ENCODE data around the gene PKP3.
A peak's percentile ranks its signal among the peaks of the same experiment; 100 is the strongest.
"Not testable (repeated sequence)": the region's sequence is repeated elsewhere in the genome, so short reads cannot be mapped to it uniquely, and the experiment has no call there.

PKP3 gene

DNA sequence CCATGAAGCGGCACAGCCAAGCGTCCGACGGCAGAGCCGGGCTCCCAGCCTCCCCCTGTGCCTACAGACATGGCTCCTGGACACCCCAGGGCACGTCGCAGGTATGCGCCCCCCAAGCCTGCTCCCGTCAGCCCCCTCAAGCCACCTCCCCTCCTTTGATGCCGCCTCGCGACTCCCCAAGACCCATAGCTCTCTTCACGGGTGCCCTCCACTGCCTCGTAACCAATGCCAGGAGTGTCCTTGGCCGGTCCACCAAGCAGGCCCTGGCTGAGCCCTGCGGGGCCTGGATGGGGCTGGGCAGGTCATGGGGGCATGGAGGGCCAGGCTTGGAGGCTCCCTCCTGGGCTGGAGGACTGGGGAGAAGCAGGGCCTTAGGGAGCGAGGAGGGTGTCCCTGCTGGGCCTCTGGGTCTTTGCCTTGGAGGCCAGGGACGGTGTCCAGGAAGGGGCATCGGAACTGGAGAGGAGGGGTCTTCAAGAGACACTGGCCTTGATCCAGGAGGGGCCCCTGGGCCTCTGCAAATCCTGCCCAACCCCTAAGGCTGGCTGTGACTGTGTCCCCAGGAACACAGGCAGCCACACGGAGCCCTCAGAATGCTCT lies 38.6 kb downstream of the PKP3 start:
- no peak for DNase-seq

DNA sequence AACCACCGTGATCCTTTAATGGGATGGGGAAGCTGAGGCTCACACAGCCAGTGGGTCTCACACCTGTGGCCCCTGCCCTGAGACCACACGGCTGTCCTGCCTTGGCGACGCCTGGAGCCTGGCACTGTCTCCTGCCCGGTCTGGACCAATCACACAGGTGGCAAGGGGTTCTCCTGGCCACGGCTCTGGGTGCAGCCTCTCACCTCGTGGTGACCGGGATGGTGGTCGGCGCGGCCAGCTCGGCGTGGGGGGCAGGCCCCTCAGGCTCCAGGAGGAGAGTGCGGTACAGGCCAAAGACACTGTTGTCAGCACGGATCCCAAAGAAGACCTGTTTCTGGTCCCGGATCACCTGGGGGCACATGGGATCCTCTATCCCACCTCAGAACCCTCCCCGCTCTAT lies 39.1 kb downstream of the PKP3 start:
- no peak for DNase-seq

DNA sequence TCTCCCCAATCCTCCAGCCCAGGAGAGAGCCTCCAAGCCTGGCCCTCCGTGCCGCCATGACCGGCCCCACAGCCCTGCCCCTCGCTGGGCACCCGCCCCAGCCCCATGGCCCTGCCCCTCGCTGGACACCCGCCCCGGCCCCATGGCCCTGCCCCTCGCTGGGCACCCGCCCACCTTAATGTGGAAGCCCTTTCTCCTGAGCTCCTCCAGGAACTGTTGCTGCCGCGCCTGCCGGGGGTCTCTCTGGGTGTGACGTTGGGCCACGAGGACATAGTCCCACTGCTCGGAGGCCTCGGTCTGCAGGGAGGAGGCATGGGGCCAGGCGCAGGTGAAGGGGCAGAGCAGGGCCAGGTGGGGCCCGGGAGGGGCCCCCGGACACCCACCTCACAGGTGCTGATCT lies 39.6 kb downstream of the PKP3 start:
- no peak for DNase-seq

DNA sequence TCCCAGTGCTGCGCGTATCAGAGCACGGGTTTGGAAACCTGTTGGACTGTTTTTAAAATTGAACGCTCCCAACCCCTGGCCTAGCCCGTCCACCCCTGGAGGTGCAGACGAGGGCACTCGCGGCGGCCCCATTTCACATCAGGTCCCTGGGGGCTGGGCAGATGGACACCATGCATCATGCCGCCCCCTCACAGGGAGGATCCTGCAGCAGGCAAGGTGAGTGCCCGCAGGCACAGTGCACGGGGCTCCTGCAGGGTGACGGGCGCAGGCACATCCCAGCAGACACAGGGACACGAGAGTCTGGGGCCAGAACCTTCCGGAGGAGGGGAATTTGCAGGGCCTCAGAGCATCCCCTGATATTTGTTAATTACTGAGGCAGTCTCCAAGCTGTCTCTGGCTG lies 40.5 kb downstream of the PKP3 start:
- no peak for DNase-seq

DNA sequence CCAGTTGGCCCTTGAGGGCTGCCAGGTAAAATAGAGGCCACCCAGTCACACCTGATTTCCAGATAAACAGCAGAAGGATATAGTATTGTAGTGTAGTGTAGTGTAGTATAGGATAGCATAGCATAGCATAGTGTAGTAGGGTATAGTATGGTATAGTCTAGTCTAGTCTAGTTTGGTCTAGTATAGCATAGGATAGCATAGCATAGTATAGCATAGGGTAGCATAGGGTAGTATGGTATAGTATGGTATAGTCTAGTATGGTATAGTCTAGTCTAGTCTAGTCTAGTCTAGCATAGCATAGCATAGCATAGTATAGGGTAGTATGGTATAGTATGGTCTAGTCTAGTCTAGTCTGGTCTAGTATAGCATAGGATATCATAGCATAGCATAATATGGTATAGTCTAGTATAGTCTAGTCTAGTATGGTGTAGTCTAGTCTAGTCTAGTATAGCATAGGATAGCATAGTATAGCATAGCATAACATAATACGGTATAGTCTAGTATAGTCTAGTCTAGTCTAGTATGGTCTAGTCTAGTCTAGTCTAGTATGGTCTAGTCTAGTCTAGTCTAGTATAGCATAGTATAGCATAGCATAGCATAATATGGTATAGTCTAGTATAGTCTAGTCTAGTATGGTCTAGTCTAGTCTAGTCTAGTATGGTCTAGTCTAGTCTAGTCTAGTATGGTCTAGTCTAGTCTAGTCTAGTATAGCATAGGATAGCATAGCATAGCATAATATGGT lies 41.2 kb downstream of the PKP3 start:
- DNase-seq: not testable (repeated sequence)

DNA sequence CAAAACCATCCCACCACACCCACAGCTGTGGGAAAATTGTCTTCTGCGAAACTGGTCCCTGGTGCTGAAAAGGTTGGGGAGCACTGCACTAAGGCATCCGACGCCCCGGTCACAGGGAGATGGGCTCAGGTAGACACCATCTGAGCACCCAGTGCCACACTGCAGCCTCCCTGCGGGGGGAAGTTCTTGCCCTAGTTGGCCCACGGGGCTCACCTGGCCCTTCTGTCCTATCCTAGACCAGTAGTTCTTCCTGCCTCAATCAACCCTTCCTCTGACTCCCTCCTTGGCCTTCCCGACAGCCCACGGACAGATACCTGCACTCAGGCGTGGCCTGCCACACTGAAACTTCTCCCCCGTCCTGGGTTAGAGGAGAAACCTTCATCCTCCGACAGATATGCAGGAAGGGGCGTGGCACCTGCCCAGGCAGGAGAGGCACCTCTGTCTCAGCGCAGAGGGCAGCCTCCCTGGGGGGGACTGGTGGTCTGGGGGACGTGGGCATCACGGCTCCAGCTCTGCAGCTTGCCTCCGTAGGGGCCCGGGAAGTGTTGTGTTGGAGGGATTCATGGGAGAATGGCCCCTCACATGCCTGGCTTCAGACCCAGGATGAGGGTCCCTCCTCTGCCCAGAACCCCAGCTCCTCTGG lies 43.3 kb downstream of the PKP3 start:
- no peak for DNase-seq

DNA sequence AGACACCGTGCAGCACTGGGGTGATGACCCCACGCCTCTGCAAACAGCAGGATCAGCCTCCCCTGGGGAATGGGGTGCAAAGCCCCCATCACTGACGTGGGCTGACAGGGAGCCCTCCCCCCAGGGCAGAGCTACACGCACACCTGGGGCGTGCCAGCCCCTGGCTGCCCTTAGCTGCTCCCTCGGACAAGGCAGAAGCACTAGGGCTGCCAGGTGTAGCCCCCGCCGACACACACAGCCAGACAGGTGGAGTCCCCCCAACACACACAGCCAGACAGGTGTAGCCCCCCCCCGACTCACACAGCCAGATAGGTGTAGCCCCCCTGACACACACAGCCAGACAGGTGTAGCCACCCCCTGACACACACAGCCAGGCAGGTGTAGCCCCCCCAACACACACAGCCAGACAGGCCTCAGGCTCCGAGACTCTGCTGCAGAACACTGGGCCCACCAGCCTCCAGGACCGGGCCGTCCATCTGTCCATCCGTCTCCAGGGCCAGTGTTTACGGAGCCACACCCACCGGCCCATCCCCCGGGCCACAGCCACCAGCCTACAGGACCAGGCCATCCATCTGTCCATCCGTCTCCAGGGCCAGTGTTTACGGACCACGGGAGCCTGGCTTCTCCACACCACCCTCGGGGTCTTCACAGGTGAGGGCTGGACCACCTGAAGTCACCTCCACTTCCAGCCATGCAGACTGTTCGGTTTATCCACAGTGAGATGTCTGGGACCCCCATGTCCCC lies 44.3 kb downstream of the PKP3 start:
- DNase-seq: no peak

DNA sequence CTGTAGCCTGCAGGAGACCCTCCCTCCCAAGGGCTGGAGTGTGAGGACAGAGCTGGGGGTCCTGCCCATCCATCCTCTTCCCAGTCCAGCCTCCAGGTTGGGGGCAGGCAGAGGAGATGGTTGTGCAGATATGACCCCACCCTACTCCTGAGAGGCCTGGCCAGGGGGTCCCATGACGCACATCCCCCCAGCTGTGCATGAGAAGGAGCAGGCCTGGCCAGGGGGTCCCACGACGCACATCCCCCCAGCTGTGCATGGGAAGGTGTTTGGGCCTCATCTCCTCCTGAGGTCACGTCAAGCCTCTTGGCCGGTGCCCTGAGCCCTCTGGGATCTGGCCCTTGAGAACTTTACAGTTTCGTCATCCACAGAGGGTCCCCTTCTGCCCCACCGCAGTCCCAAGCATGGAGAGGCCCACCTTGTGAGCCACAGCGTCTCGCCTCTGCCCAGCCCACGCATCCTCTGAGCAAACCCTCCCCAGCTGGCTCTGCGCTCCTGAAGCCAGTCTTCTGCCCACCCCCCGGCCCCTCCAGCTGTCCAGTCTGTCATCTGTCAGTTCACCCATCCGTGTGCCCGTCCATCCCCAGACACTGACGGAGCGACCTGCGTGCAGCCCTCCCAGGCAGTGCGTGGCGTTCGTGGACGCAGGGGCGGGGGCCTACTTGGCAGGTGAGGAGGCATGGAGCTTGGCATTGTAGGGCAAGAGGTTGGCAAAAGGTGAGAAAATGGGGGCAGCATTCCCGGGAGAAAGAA lies 45.5 kb downstream of the PKP3 start:
- DNase-seq: no peak

DNA sequence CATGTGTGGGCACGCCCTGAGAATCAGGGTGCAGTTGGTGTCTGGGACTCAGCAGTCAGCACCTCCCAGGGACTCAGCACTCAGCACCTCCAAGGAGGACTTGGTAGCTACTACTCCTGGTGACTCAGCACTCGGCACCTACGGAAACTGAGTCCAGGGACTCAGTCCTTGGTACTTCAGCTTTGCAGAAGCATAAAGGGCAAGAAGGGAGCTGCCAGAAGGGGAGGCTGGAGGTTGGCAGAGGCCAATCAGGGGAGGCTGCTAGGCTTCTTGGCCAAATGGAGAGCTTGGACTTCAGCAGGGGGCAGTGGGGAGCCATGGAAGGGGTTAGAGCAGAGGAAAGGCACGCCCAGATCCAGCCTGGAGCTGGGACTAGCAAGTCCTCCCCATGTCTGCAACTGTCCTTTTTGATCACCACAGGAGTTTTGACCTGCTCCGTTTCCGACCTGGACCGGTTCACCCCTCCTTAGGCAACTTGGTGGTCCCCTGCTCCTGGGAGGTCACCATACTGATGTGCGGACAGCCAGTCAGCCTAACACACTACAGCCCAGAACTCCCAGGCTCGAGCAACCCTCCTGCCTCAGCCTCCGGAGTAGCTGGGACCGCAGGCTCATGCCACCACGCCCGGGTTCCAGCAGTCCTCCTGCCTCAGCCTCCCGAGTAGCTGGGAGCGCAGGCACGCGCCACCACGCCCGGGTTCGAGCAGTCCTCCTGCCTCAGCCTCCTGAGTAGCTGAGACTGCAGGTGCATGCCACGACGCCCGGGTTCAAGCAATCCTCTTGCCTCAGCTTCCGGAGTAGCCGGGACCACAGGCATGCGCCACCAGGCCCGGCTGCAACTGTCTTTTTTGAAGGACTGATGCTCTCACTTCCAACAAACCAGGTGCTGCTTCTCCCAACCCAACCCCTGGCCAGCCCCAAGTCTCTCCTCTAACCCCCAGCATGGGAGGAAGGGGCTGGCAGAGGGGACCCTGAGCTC lies 46.3 kb downstream of the PKP3 start:
- peak in 2 of 3 donors; percentile 30 to 59 for DNase-seq

DNA sequence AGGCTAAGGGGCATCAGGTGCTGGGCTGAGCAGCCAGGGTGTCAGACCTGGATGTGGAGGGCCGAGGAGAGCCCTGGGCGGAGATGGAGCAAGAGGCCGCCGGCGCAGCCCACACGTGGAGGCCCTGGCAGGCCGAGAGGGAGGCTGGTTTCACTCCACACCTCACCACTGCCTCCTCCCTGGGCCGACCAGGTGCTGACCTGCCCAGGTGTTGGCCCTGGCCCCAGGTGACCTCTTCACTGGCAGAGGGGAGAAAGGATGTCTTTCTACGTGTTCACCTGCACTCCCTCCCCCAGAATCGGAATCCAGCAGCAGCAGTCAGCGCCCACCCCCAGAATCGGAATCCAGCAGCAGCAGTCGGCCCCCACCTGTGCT lies 47.0 kb downstream of the PKP3 start:
- DNase-seq: no peak

DNA sequence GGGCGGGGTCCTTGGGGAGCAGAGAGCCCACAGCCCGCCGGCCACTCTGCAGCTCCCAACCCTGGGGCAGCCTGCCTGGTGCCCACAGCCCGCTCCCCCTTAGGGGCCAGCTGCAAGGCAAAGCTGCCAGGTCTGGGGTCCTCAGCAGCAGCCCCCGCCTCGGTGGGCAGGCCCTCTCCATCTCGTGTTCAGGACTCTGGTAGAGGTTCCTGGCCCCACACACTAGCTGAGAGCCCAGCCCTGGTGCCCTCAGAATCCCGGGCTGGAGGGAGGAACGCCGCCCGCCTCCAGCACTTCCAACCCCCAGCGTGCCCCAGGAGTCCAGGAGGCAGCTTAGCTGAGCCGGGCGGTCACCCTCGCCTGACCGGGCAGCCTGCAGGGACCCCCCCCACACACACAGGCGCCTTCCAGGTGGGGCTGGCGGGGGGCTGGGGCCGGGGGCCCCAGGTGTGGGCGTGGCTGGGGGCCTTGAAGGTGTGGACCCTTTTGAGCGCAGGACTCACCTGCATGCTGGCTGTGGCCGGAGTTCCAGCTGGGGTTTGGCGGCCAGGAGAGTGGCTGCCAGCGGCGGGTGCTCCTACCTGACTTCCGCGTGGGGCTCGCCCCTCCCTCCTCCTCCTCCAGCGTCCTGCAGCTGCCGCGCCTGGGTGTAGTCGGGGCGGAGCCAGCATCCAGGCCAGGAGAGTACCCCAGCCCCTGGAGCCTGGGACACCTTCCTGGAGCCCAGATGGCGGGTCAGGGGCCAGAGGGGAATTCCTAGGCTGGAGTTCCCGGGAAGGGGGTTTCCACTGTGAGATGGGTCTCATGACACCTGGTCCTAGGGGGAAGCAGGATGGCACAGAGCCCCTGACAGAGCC lies 47.6 kb downstream of the PKP3 start, which contains the start of gene ANO9:
ANO9 (minus strand) TSS at position 594 of the 857 bp plus-strand sequence; CDS start at position 509, 85 bp downstream.
- peak; percentile 20 to 54 (median 46) for DNase-seq

DNA sequence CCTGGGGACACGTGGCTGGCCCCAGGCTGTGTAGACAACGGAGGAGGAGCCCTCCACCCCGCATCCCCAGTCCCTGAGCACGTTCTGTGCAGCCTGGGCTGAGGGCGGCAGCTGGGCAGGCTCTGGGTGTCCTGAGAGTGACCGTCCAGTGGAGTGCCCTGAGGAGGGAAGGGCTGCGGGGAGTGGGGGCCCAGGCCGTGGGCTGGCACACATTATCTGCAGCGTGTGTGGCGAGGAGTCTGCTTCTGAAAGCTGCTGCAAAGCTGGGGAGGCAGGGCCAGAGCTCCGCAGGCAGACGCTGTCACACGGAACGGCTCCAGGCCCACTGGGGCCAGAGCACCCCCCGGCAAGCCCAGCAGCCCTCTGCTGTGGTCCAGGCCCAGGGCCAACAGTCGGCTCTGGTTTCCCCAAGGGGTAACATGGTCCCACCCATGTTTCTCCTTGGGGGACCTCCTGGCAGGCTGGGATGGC lies 48.6 kb downstream of the PKP3 start:
- no peak for DNase-seq

DNA sequence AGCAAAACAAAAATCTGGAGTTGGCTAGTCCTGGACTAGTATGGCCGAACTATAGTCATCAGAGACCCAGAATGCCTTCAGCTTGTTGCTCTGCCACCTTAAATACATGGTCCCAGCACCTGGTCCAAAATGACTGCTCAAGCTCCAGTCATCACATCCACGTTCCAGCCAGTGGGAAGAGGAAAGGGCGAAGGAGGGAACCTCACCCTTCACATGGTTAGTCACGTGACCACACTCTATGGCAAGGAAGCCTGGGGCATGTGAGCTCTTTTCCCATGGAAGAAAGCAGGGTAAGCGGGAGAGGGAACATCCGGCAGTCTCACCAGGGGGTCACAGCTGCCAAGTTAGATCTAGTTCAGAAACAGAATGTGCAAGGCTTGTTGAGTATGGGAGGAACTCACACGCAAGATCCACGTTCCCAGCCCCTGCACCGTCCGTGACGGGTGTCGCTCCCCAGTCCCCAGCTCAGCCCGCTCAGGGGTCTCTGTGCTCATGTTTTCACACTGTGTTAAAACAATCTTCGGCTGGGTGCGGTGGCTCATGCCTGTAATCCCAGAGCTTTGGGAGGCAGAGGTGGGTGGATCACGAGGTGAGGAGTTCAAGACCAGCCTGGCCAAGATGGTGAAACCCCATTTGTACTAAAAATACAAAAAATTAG lies 49.7 kb downstream of the PKP3 start:
- DNase-seq: no peak

DNA sequence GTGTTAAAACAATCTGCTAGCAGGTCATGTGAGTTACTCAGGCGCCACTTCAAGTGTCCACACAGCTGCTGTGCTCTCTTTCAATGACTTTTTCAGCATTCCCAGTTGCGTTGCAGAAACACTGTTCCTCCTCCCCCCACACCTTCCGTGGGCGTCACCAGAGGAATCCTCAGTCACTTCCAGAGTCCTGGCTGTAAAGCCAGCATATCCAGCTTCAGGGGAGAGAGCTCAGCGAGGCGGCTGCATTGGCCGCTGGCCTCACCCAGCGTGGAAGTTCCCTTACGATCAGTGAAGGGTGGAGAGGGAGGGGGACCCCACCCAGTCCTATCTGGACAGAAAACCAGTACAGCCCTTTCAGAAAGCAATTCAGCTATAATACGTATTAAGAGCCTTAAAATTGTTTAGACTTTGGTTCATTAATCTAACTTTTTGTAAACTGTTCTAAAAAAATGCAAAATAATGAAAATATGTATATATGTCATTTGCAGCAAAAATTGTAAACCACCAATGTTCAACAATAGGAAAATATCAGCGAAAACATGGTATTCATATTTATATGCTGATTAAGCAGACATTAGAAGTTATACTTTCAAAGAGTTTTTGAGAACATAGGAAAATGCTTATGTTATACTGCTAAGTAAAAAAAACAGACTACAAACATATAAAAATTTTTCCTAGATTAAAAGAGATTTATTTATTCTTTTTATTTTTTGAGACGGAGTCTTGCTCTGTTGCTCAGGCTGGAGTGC lies 50.6 kb downstream of the PKP3 start:
- peak in 1 of 3 donors; percentile 15 for DNase-seq

DNA sequence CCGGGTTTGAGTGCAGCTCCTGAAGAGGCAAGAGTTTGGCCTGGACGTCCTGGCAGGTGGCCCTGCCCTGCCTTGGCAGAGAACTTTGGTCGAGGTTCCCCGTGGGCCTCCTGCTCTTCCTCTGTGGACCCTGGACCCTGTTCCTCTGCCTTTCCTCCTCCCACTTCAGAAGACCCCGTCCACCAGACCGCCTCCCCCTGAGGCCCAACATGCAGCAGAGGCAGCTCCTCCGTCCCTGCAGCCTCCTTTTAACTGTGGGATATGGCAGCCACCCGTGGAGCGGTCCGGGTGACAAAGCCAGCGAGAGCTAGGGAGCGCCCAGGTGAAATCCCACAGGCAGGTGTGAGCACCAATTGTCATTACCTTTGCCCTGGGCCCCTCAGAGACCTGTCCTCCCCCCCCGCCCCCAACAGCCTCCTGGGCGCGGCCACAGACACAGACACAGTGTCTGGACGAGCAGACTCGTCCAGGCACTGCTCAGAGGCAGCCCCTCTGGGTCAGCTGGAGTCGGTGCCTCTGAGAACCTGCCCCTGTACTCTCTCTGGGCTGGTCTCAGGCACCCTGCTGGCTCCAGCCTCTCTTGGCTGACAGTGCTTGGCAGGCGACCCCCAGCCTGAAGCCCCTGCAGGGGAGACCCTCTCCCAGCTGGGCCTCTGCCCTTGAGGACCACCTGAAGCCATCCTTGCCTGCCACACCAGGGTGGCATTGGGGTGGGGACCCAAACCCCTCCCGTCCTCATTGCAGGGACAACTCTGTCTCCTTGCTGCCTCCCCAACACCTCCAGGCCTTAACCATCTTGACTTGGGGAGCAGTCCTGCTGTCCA lies 52.0 kb downstream of the PKP3 start:
- no peak for DNase-seq

DNA sequence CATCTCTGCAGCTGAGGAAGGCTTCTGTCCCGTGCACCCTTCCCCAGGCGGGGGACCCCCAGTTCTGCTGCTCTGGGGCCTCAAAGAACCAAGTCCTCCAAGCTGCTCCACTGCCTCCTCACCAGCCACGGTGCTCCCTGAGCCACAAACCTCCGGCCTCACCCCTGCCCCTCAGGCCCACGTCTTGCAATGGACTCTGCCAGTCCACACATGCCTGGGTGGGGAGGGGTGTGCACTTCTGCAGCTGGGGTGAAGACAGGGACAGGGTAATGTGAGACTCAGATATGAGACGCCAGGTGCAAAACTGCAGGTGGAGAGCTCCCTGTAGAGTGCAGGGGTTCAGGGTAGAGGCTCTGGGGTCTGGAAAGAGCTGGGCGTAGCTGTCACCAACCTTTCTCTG lies 52.9 kb downstream of the PKP3 start:
- no peak for DNase-seq

DNA sequence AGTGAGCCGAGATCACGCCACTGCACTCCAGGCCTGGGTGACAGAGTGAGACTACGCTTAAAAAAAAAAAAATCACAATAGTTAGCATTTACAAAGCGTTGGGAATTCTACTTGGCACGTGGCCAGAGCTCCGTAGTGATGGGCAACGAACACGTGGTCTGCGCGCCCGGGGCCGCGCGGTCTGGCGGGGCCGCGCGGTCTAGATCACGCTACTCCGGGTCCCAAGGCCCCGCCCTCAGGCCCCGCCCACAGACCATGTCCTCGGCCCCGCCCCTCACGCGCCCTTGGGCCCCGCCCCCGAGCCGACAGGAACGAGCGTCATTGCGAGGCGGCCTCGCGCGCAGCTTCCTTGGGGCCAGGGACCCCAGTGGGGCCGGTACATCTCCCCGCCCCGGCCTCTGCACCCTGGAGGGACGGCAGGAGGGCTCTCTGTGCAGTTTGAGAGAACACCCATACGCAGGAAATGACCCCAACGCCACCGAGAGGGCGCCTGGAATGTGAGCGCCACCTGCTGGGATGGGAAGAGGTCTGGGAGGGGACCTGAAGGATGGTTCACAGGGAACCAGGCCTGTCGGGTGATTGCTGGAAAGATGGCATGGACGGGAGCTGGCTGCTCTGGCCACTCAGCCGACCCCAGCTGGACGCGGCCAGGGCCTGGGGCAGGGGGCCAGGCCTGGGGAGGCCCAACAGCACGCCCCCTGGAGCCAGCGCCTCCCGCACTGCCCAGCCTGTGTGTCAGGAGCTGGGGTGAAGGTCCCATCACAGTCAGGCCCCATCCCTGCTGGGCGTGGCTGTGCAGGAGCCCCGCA lies 54.1 kb downstream of the PKP3 start:
- DNase-seq: peak; percentile 93 to 99 (median 98)

Measured in suppressor macrophage treated with lipopolysaccharide for 1 hour (primary cell).